Liver (tissue), 9 donors: ENCODE measurements around the gene FAXC. TPM values are rescaled to one million over a fixed set of nuclear protein-coding genes. Genes with fewer than 3 reads are reported as not detected.

ENCODE experiments used
- DNase-seq: peaks from one replicate; pipeline ENCODE4 v3.0.0-alpha.2; 2017; ENCODE audit warnings: low spot score
- H3K27ac ChIP-seq, 2 donors: one replicate each; pipeline ENCODE4 v1.7.0; 2013; ENCODE audit warnings: inconsistent platforms in 2 of 2, low read length in 2 of 2, control low read depth in 1 of 2, low read depth in 1 of 2, mild to moderate bottlenecking in 1 of 2
- H3K27me3 ChIP-seq, 4 donors: one replicate each; pipeline versions ENCODE4 v1.6.1 to v1.7.0; 2013; ENCODE audit warnings: low read length in 3 of 4, inconsistent platforms in 1 of 4, mild to moderate bottlenecking in 1 of 4, moderate library complexity in 1 of 4; ENCODE audit not compliant: control insufficient read depth in 4 of 4, insufficient read depth in 4 of 4
- H3K36me3 ChIP-seq, 4 donors: one replicate each; pipeline versions ENCODE4 v1.6.1 to v1.7.0; 2013; ENCODE audit warnings: low read length in 3 of 4, mild to moderate bottlenecking in 3 of 4, low read depth in 1 of 4, moderate library complexity in 1 of 4; ENCODE audit not compliant: control insufficient read depth in 4 of 4, insufficient read depth in 3 of 4
- H3K4me1 ChIP-seq, 4 donors: one replicate each; pipeline versions ENCODE4 v1.6.1 to v1.7.0; 2013; ENCODE audit warnings: low read length in 3 of 4, mild to moderate bottlenecking in 3 of 4, moderate library complexity in 1 of 4; ENCODE audit not compliant: control insufficient read depth in 4 of 4, insufficient read depth in 4 of 4
- H3K4me3 ChIP-seq, 3 donors: one replicate each; pipeline versions ENCODE4 v1.6.1 to v1.7.0; 2013; ENCODE audit warnings: low read length in 3 of 3, control low read depth in 1 of 3, low read depth in 1 of 3, mild to moderate bottlenecking in 1 of 3
- H3K9ac ChIP-seq, 2 donors: one replicate each; pipeline ENCODE4 v1.7.0; 2013; ENCODE audit warnings: low read length in 2 of 2, mild to moderate bottlenecking in 2 of 2, moderate library complexity in 2 of 2, control low read depth in 1 of 2, low read depth in 1 of 2
- H3K9me3 ChIP-seq, 4 donors: one replicate each; pipeline versions ENCODE4 v1.6.1 to v1.7.0; 2013; ENCODE audit warnings: low read length in 3 of 4; ENCODE audit not compliant: control insufficient read depth in 4 of 4
- EGR1 ChIP-seq, 2 donors: IDR thresholded peaks; 2 replicates each; pipeline ENCODE4 v1.6.1; 2016 to 2018; ENCODE audit warnings: antibody characterized with exemption in 2 of 2, low read depth in 2 of 2
- FOXA1 ChIP-seq: IDR thresholded peaks from 2 replicates; pipeline ENCODE4 v1.6.1; 2016; ENCODE audit warnings: antibody characterized with exemption
- FOXA2 ChIP-seq: IDR thresholded peaks from 2 replicates; pipeline ENCODE4 v1.6.1; 2016; ENCODE audit warnings: antibody characterized with exemption
- GABPA ChIP-seq, 2 donors: IDR thresholded peaks in 1 of 2; conservative IDR thresholded peaks in 1 of 2; 2 replicates each; pipeline ENCODE4 v1.6.1; 2016; ENCODE audit warnings: antibody characterized with exemption in 2 of 2, mild to moderate bottlenecking in 1 of 2, moderate library complexity in 1 of 2
- HNF4A ChIP-seq, 2 donors: conservative IDR thresholded peaks; 2 replicates each; pipeline ENCODE4 v1.6.1; 2016; ENCODE audit warnings: antibody characterized with exemption in 2 of 2, mild to moderate bottlenecking in 2 of 2
- HNF4G ChIP-seq: IDR thresholded peaks from 2 replicates; pipeline ENCODE4 v1.6.1; 2016; ENCODE audit warnings: antibody characterized with exemption
- JUND ChIP-seq, 2 donors: IDR thresholded peaks; 2 replicates each; pipeline ENCODE4 v1.6.1; 2016; ENCODE audit warnings: antibody characterized with exemption in 2 of 2
- NR2F2 ChIP-seq: IDR thresholded peaks from 2 replicates; pipeline ENCODE4 v1.6.1; 2016; ENCODE audit warnings: antibody characterized with exemption
- RAD21 ChIP-seq, 2 donors: IDR thresholded peaks; 2 replicates each; pipeline ENCODE4 v1.6.1; 2016; ENCODE audit warnings: antibody characterized with exemption in 2 of 2, mild to moderate bottlenecking in 2 of 2
- RXRA ChIP-seq, 2 donors: IDR thresholded peaks; 2 replicates each; pipeline ENCODE4 v1.6.1; 2017 to 2018; ENCODE audit warnings: antibody characterized with exemption in 2 of 2, mild to moderate bottlenecking in 1 of 2
- SP1 ChIP-seq: IDR thresholded peaks from 2 replicates; pipeline ENCODE4 v1.6.1; 2018; ENCODE audit warnings: antibody characterized with exemption, mild to moderate bottlenecking
- TAF1 ChIP-seq: conservative IDR thresholded peaks from 2 replicates; pipeline ENCODE4 v1.6.1; 2016; ENCODE audit warnings: antibody characterized with exemption, mild to moderate bottlenecking
- YY1 ChIP-seq: IDR thresholded peaks from 2 replicates; pipeline ENCODE4 v1.6.1; 2016; ENCODE audit warnings: antibody characterized with exemption, mild to moderate bottlenecking
- WGBS: extraction: QIAGEN DNeasy Blood & Tissue Kit; methylation state at CpG from one replicate; pipeline ENCODE4 v1.1.7; 2013; 5-methylcytosine and 5-hydroxymethylcytosine counted together
- polyA plus RNA-seq, 2 donors: library from polyadenylated mRNA; stranded (reverse) in 1 of 2; unstranded in 1 of 2; fragments of 200-250 nt in 1 of 2; fragments of >200 nt in 1 of 2; fragmentation: Nextera tagmentation in 1 of 2; extraction: Ambion mirVana in 1 of 2; gene quantifications; one replicate each; pipeline versions ENCODE4 v1.2.1 to v1.2.3, GENCODE V29; 2013 to 2015
- total RNA-seq, 2 donors: library from RNA; depleted of rRNA; stranded (reverse); fragments of >200 nt; gene quantifications; one replicate each; pipeline ENCODE4 v1.2.3, GENCODE V29; 2014
- TF ChIP-seq, protein P1 (sequence below): IDR thresholded peaks from 2 replicates; pipeline ENCODE4 v1.6.1; 2016; ENCODE audit warnings: antibody characterized with exemption, mild to moderate bottlenecking
- TF ChIP-seq, protein P2 (sequence below): IDR thresholded peaks from 2 replicates; pipeline ENCODE4 v1.6.1; 2016; ENCODE audit warnings: antibody characterized with exemption
- TF ChIP-seq, protein P3 (sequence below): IDR thresholded peaks from 2 replicates; pipeline ENCODE4 v1.6.1; 2016; ENCODE audit warnings: antibody characterized with exemption
- TF ChIP-seq, protein P4 (sequence below): IDR thresholded peaks from 2 replicates; pipeline ENCODE4 v1.6.1; 2016; ENCODE audit warnings: antibody characterized with exemption
- TF ChIP-seq, protein P5 (sequence below): fragments of 150-350 bp; IDR thresholded peaks from 2 replicates; pipeline ENCODE4 v1.5.1; 2017; ENCODE audit warnings: improper control_type of control experiment, low read depth, low read length; ENCODE audit not compliant: missing input control
- donor health status: healthy.
- donor health status: healthy.
- donor health status: healthy.
- donor health status: healthy.
- donor health status: healthy.

The FAXC gene
- total and polyA plus RNA-seq, 4 donors = under 0.01 to 0.14 TPM; not detected in 2

DNA sequence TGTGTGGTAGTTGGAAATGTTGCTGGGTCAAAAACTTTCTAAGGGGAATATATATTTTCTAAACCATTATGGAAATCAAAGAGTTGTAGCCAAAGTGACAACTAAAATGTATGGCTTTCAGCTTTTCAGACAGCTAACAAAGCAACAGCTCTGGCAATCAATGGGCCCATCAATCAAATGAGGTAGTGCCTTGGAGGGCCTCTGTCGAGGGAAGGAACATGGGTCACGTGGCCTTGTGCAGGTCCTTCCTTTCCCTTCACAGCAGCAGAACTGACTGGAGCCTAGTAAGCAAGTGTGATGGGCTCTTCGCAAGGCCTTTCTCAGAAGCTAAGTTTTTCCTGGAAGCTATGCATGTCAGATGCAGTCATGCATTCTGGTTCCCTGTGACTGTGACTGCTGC lies 17.9 kb downstream of the FAXC start:
- H3K9ac ChIP-seq = no peak overlapping the region
- H3K4me3 ChIP-seq = no peak overlapping the region
- no peak overlapping the region for H3K27ac ChIP-seq
- WGBS = 87% methylated on average over 3 of the region's 3 CpGs
- H3K27me3 ChIP-seq = peaks cover 0 to 2% (median 0%) of the 10 kb centered on the region in 4 donors
- DNase-seq = no peak
- H3K36me3 ChIP-seq = no peaks in the 10 kb centered on the region
- TF ChIP-seq FOXA1 (no peak), EGR1 (IDR thresholded peaks at IDR 0.05; ENCODE audit: low read depth in 2 of 2) (no peak), YY1 (no peak), FOXA2 (no peak), GABPA (IDR thresholded peaks at IDR 0.05 in 1 of 2, conservative IDR thresholded peaks at IDR 0.05 in 1 of 2) (no peak), RAD21 (IDR thresholded peaks at IDR 0.05) (no peak), SP1 (no peak), JUND (IDR thresholded peaks at IDR 0.05) (no peak), HNF4G (no peak), HNF4A (conservative IDR thresholded peaks at IDR 0.05) (no peak), NR2F2 (no peak), RXRA (IDR thresholded peaks at IDR 0.05) (no peak), TAF1 (no peak)
- TF ChIP-seq, protein P1, sequence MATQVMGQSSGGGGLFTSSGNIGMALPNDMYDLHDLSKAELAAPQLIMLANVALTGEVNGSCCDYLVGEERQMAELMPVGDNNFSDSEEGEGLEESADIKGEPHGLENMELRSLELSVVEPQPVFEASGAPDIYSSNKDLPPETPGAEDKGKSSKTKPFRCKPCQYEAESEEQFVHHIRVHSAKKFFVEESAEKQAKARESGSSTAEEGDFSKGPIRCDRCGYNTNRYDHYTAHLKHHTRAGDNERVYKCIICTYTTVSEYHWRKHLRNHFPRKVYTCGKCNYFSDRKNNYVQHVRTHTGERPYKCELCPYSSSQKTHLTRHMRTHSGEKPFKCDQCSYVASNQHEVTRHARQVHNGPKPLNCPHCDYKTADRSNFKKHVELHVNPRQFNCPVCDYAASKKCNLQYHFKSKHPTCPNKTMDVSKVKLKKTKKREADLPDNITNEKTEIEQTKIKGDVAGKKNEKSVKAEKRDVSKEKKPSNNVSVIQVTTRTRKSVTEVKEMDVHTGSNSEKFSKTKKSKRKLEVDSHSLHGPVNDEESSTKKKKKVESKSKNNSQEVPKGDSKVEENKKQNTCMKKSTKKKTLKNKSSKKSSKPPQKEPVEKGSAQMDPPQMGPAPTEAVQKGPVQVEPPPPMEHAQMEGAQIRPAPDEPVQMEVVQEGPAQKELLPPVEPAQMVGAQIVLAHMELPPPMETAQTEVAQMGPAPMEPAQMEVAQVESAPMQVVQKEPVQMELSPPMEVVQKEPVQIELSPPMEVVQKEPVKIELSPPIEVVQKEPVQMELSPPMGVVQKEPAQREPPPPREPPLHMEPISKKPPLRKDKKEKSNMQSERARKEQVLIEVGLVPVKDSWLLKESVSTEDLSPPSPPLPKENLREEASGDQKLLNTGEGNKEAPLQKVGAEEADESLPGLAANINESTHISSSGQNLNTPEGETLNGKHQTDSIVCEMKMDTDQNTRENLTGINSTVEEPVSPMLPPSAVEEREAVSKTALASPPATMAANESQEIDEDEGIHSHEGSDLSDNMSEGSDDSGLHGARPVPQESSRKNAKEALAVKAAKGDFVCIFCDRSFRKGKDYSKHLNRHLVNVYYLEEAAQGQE = no peak
- TF ChIP-seq, protein P2, sequence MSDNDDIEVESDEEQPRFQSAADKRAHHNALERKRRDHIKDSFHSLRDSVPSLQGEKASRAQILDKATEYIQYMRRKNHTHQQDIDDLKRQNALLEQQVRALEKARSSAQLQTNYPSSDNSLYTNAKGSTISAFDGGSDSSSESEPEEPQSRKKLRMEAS = no peak
- TF ChIP-seq, protein P3, sequence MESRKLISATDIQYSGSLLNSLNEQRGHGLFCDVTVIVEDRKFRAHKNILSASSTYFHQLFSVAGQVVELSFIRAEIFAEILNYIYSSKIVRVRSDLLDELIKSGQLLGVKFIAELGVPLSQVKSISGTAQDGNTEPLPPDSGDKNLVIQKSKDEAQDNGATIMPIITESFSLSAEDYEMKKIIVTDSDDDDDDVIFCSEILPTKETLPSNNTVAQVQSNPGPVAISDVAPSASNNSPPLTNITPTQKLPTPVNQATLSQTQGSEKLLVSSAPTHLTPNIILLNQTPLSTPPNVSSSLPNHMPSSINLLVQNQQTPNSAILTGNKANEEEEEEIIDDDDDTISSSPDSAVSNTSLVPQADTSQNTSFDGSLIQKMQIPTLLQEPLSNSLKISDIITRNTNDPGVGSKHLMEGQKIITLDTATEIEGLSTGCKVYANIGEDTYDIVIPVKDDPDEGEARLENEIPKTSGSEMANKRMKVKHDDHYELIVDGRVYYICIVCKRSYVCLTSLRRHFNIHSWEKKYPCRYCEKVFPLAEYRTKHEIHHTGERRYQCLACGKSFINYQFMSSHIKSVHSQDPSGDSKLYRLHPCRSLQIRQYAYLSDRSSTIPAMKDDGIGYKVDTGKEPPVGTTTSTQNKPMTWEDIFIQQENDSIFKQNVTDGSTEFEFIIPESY = no peak
- TF ChIP-seq, protein P4, sequence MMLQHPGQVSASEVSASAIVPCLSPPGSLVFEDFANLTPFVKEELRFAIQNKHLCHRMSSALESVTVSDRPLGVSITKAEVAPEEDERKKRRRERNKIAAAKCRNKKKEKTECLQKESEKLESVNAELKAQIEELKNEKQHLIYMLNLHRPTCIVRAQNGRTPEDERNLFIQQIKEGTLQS = no peak
- TF ChIP-seq, protein P5, sequence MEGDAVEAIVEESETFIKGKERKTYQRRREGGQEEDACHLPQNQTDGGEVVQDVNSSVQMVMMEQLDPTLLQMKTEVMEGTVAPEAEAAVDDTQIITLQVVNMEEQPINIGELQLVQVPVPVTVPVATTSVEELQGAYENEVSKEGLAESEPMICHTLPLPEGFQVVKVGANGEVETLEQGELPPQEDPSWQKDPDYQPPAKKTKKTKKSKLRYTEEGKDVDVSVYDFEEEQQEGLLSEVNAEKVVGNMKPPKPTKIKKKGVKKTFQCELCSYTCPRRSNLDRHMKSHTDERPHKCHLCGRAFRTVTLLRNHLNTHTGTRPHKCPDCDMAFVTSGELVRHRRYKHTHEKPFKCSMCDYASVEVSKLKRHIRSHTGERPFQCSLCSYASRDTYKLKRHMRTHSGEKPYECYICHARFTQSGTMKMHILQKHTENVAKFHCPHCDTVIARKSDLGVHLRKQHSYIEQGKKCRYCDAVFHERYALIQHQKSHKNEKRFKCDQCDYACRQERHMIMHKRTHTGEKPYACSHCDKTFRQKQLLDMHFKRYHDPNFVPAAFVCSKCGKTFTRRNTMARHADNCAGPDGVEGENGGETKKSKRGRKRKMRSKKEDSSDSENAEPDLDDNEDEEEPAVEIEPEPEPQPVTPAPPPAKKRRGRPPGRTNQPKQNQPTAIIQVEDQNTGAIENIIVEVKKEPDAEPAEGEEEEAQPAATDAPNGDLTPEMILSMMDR = no peak
- H3K9me3 ChIP-seq = no peaks in the 10 kb centered on the region
- H3K4me1 ChIP-seq = no peaks in the 10 kb centered on the region
